LNCAP (cell line): ENCODE data around the gene PLCG2.

Source experiments
- CTCF ChIP-seq: fragments of 450-650 bp; IDR thresholded peaks from 2 replicates; pipeline ENCODE4 v1.5.1; 2017; ENCODE audit warnings: mild to moderate bottlenecking

The PLCG2 gene

GRCh38 chr16:81786868-81787267, 7.8 kb downstream of the PLCG2 start:
- TF ChIP-seq CTCF: no peak

- no peak for TF ChIP-seq CTCF
Observed at GRCh38 chr16:81787659-81788058, 8.6 kb downstream of the PLCG2 start.

- no peak for TF ChIP-seq CTCF
Observed at GRCh38 chr16:81790277-81790676, 11.2 kb downstream of the PLCG2 start.

GRCh38 chr16:81790830-81791435, 11.8 kb downstream of the PLCG2 start:
- TF ChIP-seq CTCF: no peak

GRCh38 chr16:81792828-81793227, 13.7 kb downstream of the PLCG2 start:
- TF ChIP-seq CTCF: no peak

GRCh38 chr16:81795193-81795592, 16.1 kb downstream of the PLCG2 start:
- TF ChIP-seq CTCF: no peak

- no peak for TF ChIP-seq CTCF
Observed at GRCh38 chr16:81796035-81796434, 16.9 kb downstream of the PLCG2 start.
